AG04450 (cell line): ENCODE data around the gene PRPSAP2. TPM values are rescaled to one million over a fixed set of nuclear protein-coding genes. Genes with fewer than 3 reads are reported as not detected.

ENCODE experiments used
- CTCF ChIA-PET: fragments of 300-600, 350-600 bp; formaldehyde crosslinking; extraction: SDS; loops from one replicate; lab custom pipeline; 2022; ENCODE audit warnings: antibody characterized with exemption, inconsistent platforms; lab: Charles Lee
- POLR2A ChIA-PET: fragments of 350-600 bp; formaldehyde crosslinking; extraction: SDS; loops from one replicate; lab custom pipeline; 2021; ENCODE audit warnings: antibody characterized with exemption, inconsistent platforms; lab: Yijun Ruan, JAX
- DNase-seq: peaks from one replicate; pipeline ENCODE4 v3.0.0-alpha.2; 2011; ENCODE audit warnings: low read depth, low spot score
- H3K27ac ChIP-seq: one replicate; pipeline ENCODE4 v1.5.1; 2012; ENCODE audit warnings: low read depth, low read length, control low read depth
- H3K27me3 ChIP-seq: one replicate; pipeline ENCODE4 v1.6.0; 2012; ENCODE audit warnings: low read length; ENCODE audit not compliant: control insufficient read depth, insufficient read depth
- H3K4me3 ChIP-seq: 2 replicates; pipeline ENCODE4 v1.5.1; 2011; ENCODE audit warnings: mild to moderate bottlenecking, low read depth, low read length, control low read depth
- H3K9me3 ChIP-seq: 2 replicates; pipeline ENCODE4 v1.5.1; 2012; ENCODE audit warnings: low read length; ENCODE audit not compliant: control insufficient read depth, insufficient read depth
- CTCF ChIP-seq: IDR thresholded peaks from 2 replicates; pipeline ENCODE4 v1.5.1; 2011; ENCODE audit warnings: low read depth, low read length, control low read depth, inconsistent platforms
- polyA plus RNA-seq: library from polyadenylated mRNA; depleted of rRNA; stranded (reverse); fragments of >200 nt; gene quantifications from 2 replicates; pipeline ENCODE4 v1.2.3, GENCODE V29; 2011

PRPSAP2 gene
- polyA plus RNA-seq, 1 experiment = 33.9 TPM

DNA sequence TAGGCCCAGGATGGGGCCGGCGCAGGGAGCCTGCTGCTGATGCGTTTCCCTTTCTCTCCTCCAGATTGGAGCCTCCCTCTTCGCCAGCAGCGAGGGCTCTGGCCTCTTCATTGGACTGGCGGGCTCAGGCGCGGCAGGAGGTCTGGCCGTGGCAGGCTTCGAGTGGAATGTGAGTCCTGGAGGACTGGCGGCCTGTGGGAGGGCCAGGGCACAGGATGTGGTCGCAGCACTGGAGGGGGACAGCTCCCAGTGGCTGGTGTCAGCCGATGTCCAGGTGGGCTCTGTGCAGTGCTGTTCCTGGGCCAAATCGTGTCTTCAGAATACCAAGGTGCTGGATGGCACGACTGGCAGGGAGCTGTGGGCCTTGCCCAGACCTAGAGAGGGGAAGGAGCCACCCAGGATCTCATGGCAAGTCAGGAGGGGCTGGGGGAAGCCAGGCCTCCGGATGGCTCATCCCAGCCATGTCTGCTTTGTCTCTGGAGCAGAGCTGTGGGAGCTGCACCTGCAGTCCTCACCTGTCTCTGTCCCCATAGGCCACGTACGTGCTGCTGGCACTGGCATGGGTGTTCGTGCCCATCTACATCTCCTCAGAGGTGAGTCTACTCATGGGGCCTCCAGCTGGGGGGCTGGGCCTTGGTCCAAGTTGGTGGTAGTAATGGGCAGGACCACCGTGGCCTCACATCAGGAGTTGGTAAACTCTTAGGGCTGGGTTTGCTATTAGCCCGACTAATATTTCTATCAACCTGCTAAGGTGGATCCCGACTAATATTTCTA, 101.3 kb downstream of the PRPSAP2 start:
- H3K27ac ChIP-seq = no peak overlapping the region
- no peaks in the 10 kb centered on the region for H3K27me3 ChIP-seq
- ChIA-PET CTCF (interaction anchor here (0.5 kb wide), 1 partner anchor 90 kb away, joined by 3 read pairs; no protein-coding TSS in a partner anchor), POLR2A (no interaction called here)
- DNase-seq = no peak
- no peaks in the 10 kb centered on the region; the same call in 1 of the 2 replicates for H3K9me3 ChIP-seq
- H3K4me3 ChIP-seq = no peak overlapping the region
- TF ChIP-seq CTCF = no peak

GRCh38 chr17:18959845-18960240, 101.9 kb downstream of the PRPSAP2 start:
- H3K9me3 ChIP-seq = no peaks in the 10 kb centered on the region; the same call in 1 of the 2 replicates
- DNase-seq = no peak
- ChIA-PET POLR2A (no interaction called here), CTCF (interaction anchor here (0.5 to 1.4 kb wide), 3 partner anchors 43 to 101 kb away, joined by 3 to 4 read pairs (median 3); no protein-coding TSS in a partner anchor)
- TF ChIP-seq CTCF = no peak
- no peaks in the 10 kb centered on the region for H3K27me3 ChIP-seq
- H3K27ac ChIP-seq = no peak overlapping the region
- no peak overlapping the region for H3K4me3 ChIP-seq

DNA sequence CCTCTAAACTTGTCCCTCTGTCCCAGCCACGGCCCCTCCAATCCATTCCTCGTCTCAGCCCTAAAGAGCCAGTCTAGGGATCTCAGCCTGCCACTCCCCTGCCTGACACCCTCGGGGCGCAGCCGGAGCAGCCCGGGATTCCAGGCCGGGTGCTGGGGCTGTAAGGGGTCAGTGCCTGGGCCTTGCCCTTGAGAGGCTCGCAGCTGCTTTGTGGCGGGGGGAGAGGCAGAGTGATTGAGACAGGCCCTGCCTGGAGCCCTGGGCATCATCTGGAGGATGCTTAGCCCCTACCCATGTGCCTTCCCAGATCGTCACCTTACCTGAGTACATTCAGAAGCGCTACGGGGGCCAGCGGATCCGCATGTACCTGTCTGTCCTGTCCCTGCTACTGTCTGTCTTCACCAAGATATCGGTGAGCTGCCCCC, 102.3 kb downstream of the PRPSAP2 start:
- no peak overlapping the region for H3K4me3 ChIP-seq
- no peak overlapping the region for H3K27ac ChIP-seq
- no peaks in the 10 kb centered on the region for H3K27me3 ChIP-seq
- no peaks in the 10 kb centered on the region; the same call in 1 of the 2 replicates for H3K9me3 ChIP-seq
- TF ChIP-seq CTCF = no peak
- ChIA-PET CTCF (interaction anchor here (1.1 to 1.8 kb wide), 10 partner anchors 8 to 108 kb away, joined by 3 to 17 read pairs (median 7); partner anchors contain the start of gene SLC5A10), POLR2A (no interaction called here)
- no peak for DNase-seq

- H3K9me3 ChIP-seq = no peaks in the 10 kb centered on the region; the same call in 1 of the 2 replicates
- CTCF ChIA-PET = interaction anchor here (0.6 to 1.8 kb wide), 31 partner anchors 9 to 335 kb away, joined by 3 to 17 read pairs (median 4); partner anchors contain the start of genes PRPSAP2 and SLC5A10
- H3K4me3 ChIP-seq = no peak overlapping the region
- TF ChIP-seq CTCF = peak; percentile 91
- no peak overlapping the region for H3K27ac ChIP-seq
- no peaks in the 10 kb centered on the region for H3K27me3 ChIP-seq
- DNase-seq = no peak
- POLR2A ChIA-PET = interaction anchor here (0.8 to 0.9 kb wide), 2 partner anchors 33 to 42 kb away, joined by 3 to 4 read pairs; no protein-coding TSS in a partner anchor
Measured at GRCh38 chr17:18960803-18961511, 103.0 kb downstream of the PRPSAP2 start.
